Measurements from ENCODE around the gene REEP3. TPM values are rescaled to one million over a fixed set of nuclear protein-coding genes. Genes with fewer than 3 reads are reported as not detected.

REEP3 gene
- total RNA-seq, 4 donors from 2014 or later: 27.5 to 32.5 (median 30.4) TPM

- Histone ChIP-seq H3K9me3 (no peaks in the 10 kb centered on the region), H3K4me1 (peaks cover 0 to 21% (median 7%) of the 10 kb centered on the region in 3 donors), H3K27me3 (no peaks in the 10 kb centered on the region), H3K36me3 (no peaks in the 10 kb centered on the region), H3K4me3 (no peak overlapping the region), H3K27ac (no peak overlapping the region)
- TF ChIP-seq CTCF (IDR thresholded peaks at IDR 0.05): no peak
- TF ChIP-seq POLR2A (IDR thresholded peaks at IDR 0.05): no peak
- intact Hi-C loops (cut with DNase I): no loop called here
- DNase-seq: no peak
- 90 to 95% methylated on average over 1 of the region's 1 CpG for WGBS, 2 donors
These were observed 14.6 kb upstream of the REEP3 start for GRCh38 chr10:63506554-63506953.

- H3K9me3 ChIP-seq: no peaks in the 10 kb centered on the region
- H3K36me3 ChIP-seq: no peaks in the 10 kb centered on the region
- TF ChIP-seq CTCF (IDR thresholded peaks at IDR 0.05) (no peak), POLR2A (IDR thresholded peaks at IDR 0.05) (no peak)
- peak overlapping the region in 1 of 4 donors; percentile 5 for H3K4me3 ChIP-seq
- no peak for DNase-seq
- H3K27me3 ChIP-seq: no peaks in the 10 kb centered on the region
- intact Hi-C loops (cut with DNase I): no loop called here
- peaks cover 7 to 44% (median 11%) of the 10 kb centered on the region in 3 donors for H3K4me1 ChIP-seq
- peak overlapping the region; percentile 34 to 75 (median 55) for H3K27ac ChIP-seq
- WGBS, 2 donors: 42 to 48% methylated on average over 5 of the region's 5 CpGs
These were observed 6.0 kb upstream of the REEP3 start for GRCh38 chr10:63515002-63515763.

- peaks cover 14 to 52% (median 17%) of the 10 kb centered on the region in 3 donors for H3K4me1 ChIP-seq
- no peak overlapping the region for H3K4me3 ChIP-seq
- no peak for DNase-seq
- TF ChIP-seq POLR2A (IDR thresholded peaks at IDR 0.05) (no peak), CTCF (IDR thresholded peaks at IDR 0.05) (no peak)
- WGBS, 2 donors: 76 to 77% methylated on average over 1 of the region's 1 CpG
- no peaks in the 10 kb centered on the region for H3K9me3 ChIP-seq
- no peaks in the 10 kb centered on the region for H3K27me3 ChIP-seq
- no peak overlapping the region for H3K27ac ChIP-seq
- H3K36me3 ChIP-seq: no peaks in the 10 kb centered on the region
- intact Hi-C loops (cut with DNase I): no loop called here
These were observed 5.0 kb upstream of the REEP3 start for GRCh38 chr10:63516207-63516606.

- 89 to 93% methylated on average over 6 of the region's 6 CpGs for WGBS, 2 donors
- Histone ChIP-seq H3K27ac (no peak overlapping the region), H3K36me3 (no peaks in the 10 kb centered on the region), H3K9me3 (no peaks in the 10 kb centered on the region), H3K4me3 (no peak overlapping the region), H3K4me1 (peaks cover 20 to 71% (median 26%) of the 10 kb centered on the region in 3 donors), H3K27me3 (no peaks in the 10 kb centered on the region)
- TF ChIP-seq POLR2A (IDR thresholded peaks at IDR 0.05): no peak
- TF ChIP-seq CTCF (IDR thresholded peaks at IDR 0.05): no peak
- no peak for DNase-seq
- intact Hi-C loops (cut with DNase I): no loop called here
These were observed 2.4 kb upstream of the REEP3 start for GRCh38 chr10:63518690-63519288.
